SK-N-SH (cell line): ENCODE data around the gene SERP2. TPM values are rescaled to one million over a fixed set of nuclear protein-coding genes. Genes with fewer than 3 reads are reported as not detected.

Source experiments
- CTCF ChIA-PET: fragments of 300-600, 350-600 bp; formaldehyde crosslinking; extraction: SDS; loops from one replicate; lab custom pipeline; 2021; lab: Yijun Ruan, JAX
- POLR2A ChIA-PET: fragments of 350-600 bp; sonication (Branson Sonifier 250); formaldehyde crosslinking; extraction: SDS; loops from one replicate; lab custom pipeline; 2020; ENCODE audit warnings: antibody characterized with exemption, inconsistent platforms; lab: Yijun Ruan, JAX
- DNase-seq: peaks from one replicate; pipeline ENCODE4 v3.0.0; 2012
- H2AFZ ChIP-seq: fragments of 200-600 bp; sonication (generic); 2 replicates; pipeline ENCODE4 v1.8.1; 2016; ENCODE audit warnings: antibody characterized with exemption, mild to moderate bottlenecking, low read depth
- H3F3A ChIP-seq: fragments of 200-600 bp; sonication (generic); replicated peaks from 2 replicates; pipeline ENCODE3; 2016; ENCODE audit warnings: antibody characterized with exemption, mild to moderate bottlenecking; ENCODE audit not compliant: insufficient read depth
- H3K27ac ChIP-seq, 2 experiments: fragments of 200-500 bp in 1 of 2; fragments of 200-600 bp in 1 of 2; sonication (Bioruptor generic) in 1 of 2; sonication (generic), shearing (Covaris generic) in 1 of 2; 2 replicates each; pipeline versions ENCODE4 v1.5.1 to v1.6.1; 2014 to 2016; ENCODE audit warnings: low read depth in 2 of 2, inconsistent platforms in 1 of 2, low read length in 1 of 2, mild to moderate bottlenecking in 1 of 2, mixed read lengths in 1 of 2
- H3K27me3 ChIP-seq: fragments of 200-600 bp; sonication (generic), shearing (Covaris generic); 2 replicates; pipeline ENCODE4 v1.6.1; 2016; ENCODE audit warnings: mixed run types; ENCODE audit not compliant: insufficient read depth
- H3K36me3 ChIP-seq, 2 experiments: fragments of 200-500 bp in 1 of 2; fragments of 200-600 bp in 1 of 2; sonication (Bioruptor generic) in 1 of 2; sonication (generic) in 1 of 2; replicated peaks in 1 of 2; 2 replicates each; pipeline versions ENCODE3 to v1.5.1; 2014 to 2016; ENCODE audit warnings: low read length in 1 of 2, mild to moderate bottlenecking in 1 of 2; ENCODE audit not compliant: insufficient read depth in 2 of 2, control insufficient read depth in 1 of 2
- H3K4me1 ChIP-seq, 2 experiments: fragments of 200-500 bp in 1 of 2; fragments of 200-600 bp in 1 of 2; sonication (Bioruptor generic) in 1 of 2; sonication (generic), shearing (Covaris generic) in 1 of 2; 2 replicates each; pipeline versions ENCODE4 v1.5.1 to v1.6.1; 2014 to 2016; ENCODE audit warnings: low read depth in 1 of 2, low read length in 1 of 2, mixed run types in 1 of 2; ENCODE audit not compliant: insufficient read depth in 2 of 2, control insufficient read depth in 1 of 2
- H3K4me2 ChIP-seq: fragments of 200-600 bp; sonication (generic), shearing (Covaris generic); 2 replicates; pipeline ENCODE4 v1.6.1; 2017; ENCODE audit warnings: mixed run types
- H3K4me3 ChIP-seq, 2 experiments: fragments of 200-500 bp in 1 of 2; fragments of 200-600 bp in 1 of 2; sonication (Bioruptor generic) in 1 of 2; sonication (generic), shearing (Covaris generic) in 1 of 2; 2 replicates each; pipeline versions ENCODE4 v1.5.1 to v1.8.1; 2014 to 2016; ENCODE audit warnings: low read depth in 2 of 2, inconsistent platforms in 1 of 2, low read length in 1 of 2, mild to moderate bottlenecking in 1 of 2, mixed read lengths in 1 of 2, moderate library complexity in 1 of 2
- H3K79me2 ChIP-seq: fragments of 200-600 bp; sonication (generic); 2 replicates; pipeline ENCODE4 v1.8.1; 2017; ENCODE audit warnings: mild to moderate bottlenecking; ENCODE audit not compliant: insufficient read depth
- H3K9ac ChIP-seq: fragments of 200-600 bp; sonication (generic); 2 replicates; pipeline ENCODE4 v1.6.1; 2017; ENCODE audit warnings: mixed run types
- H3K9me2 ChIP-seq: fragments of 200-600 bp; sonication (generic); 2 replicates; pipeline ENCODE4 v1.6.1; 2017; ENCODE audit warnings: mixed run types
- H3K9me3 ChIP-seq: fragments of 200-600 bp; sonication (generic); 2 replicates; pipeline ENCODE4 v1.6.1; 2017; ENCODE audit warnings: mixed run types, mild to moderate bottlenecking, moderate library complexity
- H4K20me1 ChIP-seq: fragments of 200-600 bp; sonication (generic); 2 replicates; pipeline ENCODE4 v1.6.1; 2017; ENCODE audit warnings: mild to moderate bottlenecking, mixed run types; ENCODE audit not compliant: insufficient read depth
- CHD2 ChIP-seq: fragments of 150-350 bp; IDR thresholded peaks from 2 replicates; pipeline ENCODE4 v1.6.1; 2018; ENCODE audit warnings: low read length; ENCODE audit not compliant: partially characterized antibody
- FOSL2 ChIP-seq: IDR thresholded peaks from 2 replicates; pipeline ENCODE4 v1.4.0; 2012; ENCODE audit warnings: low read depth, mild to moderate bottlenecking, moderate library complexity, borderline replicate concordance
- FOXJ3 ChIP-seq: sonication (generic); formaldehyde crosslinking; IDR thresholded peaks from 2 replicates; pipeline ENCODE4 v1.5.1; 2020; ENCODE audit warnings: mild to moderate bottlenecking, missing genetic modification reagents
- GABPA ChIP-seq: IDR thresholded peaks from 2 replicates; pipeline ENCODE4 v1.4.0; 2012; ENCODE audit warnings: low read depth, mild to moderate bottlenecking
- IRF3 ChIP-seq: fragments of 150-350 bp; IDR thresholded peaks from 2 replicates; pipeline ENCODE4 v1.6.1; 2016; ENCODE audit warnings: mild to moderate bottlenecking, low read depth, low read length
- MEF2A ChIP-seq: IDR thresholded peaks from 2 replicates; pipeline ENCODE4 v1.4.0; 2012; ENCODE audit warnings: low read depth, borderline replicate concordance
- MXI1 ChIP-seq: IDR thresholded peaks from 2 replicates; pipeline ENCODE4 v1.6.1; 2012; ENCODE audit warnings: mild to moderate bottlenecking, low read depth, low read length, improper control_type of control experiment
- RAD21 ChIP-seq: IDR thresholded peaks from 2 replicates; pipeline ENCODE4 v1.6.1; 2012; ENCODE audit warnings: mild to moderate bottlenecking, low read length
- SMC3 ChIP-seq: IDR thresholded peaks from 2 replicates; pipeline ENCODE4 v1.6.1; 2012; ENCODE audit warnings: low read depth, low read length, improper control_type of control experiment
- TAF1 ChIP-seq: IDR thresholded peaks from 2 replicates; pipeline ENCODE4 v1.6.1; 2012; ENCODE audit warnings: low read depth, mild to moderate bottlenecking, low read length, moderate library complexity, borderline replicate concordance
- TCF12 ChIP-seq: IDR thresholded peaks from 2 replicates; pipeline ENCODE4 v1.4.0; 2012
- TEAD4 ChIP-seq: IDR thresholded peaks from 2 replicates; pipeline ENCODE4 v1.4.0; 2012; ENCODE audit warnings: mild to moderate bottlenecking, borderline replicate concordance; ENCODE audit not compliant: insufficient read depth
- YY1 ChIP-seq: IDR thresholded peaks from 2 replicates; pipeline ENCODE4 v1.4.0; 2012; ENCODE audit warnings: low read depth, mild to moderate bottlenecking
- WGBS: methylation state at CpG from one replicate; pipeline ENCODE4 v1.1.6; 2017; ENCODE audit warnings: low lambda C conversion rate; 5-methylcytosine and 5-hydroxymethylcytosine counted together
- polyA plus RNA-seq, 3 experiments: library from polyadenylated mRNA; depleted of rRNA; stranded (reverse); fragments of >200 nt; gene quantifications; 2 replicates each; pipeline ENCODE4 v1.2.3, GENCODE V29; 2012
- TF ChIP-seq, protein P1 (sequence below): fragments of 150-350 bp; IDR thresholded peaks from 2 replicates; pipeline ENCODE4 v1.6.1; 2017; ENCODE audit warnings: antibody characterized with exemption, low read length, low read depth, borderline replicate concordance
- TF ChIP-seq, protein P2 (sequence below): IDR thresholded peaks from 2 replicates; pipeline ENCODE4 v1.4.0; 2012; ENCODE audit warnings: low read depth, borderline replicate concordance
- TF ChIP-seq, protein P3 (sequence below): IDR thresholded peaks from 2 replicates; pipeline ENCODE4 v1.4.0; 2012; ENCODE audit warnings: low read depth
- TF ChIP-seq, protein P4 (sequence below): IDR thresholded peaks from 2 replicates; pipeline ENCODE4 v1.6.1; 2012; ENCODE audit warnings: mild to moderate bottlenecking, low read depth, low read length, moderate library complexity

Gene SERP2
- polyA plus RNA-seq, 1 of the 3 experiments (the other 2 are of a cell fraction), result 4.9 TPM

- WGBS, result 82% methylated on average over 4 of the region's 4 CpGs
These were observed 36.0 kb upstream of the SERP2 start for GRCh38 chr13:44337581-44337980.

DNA sequence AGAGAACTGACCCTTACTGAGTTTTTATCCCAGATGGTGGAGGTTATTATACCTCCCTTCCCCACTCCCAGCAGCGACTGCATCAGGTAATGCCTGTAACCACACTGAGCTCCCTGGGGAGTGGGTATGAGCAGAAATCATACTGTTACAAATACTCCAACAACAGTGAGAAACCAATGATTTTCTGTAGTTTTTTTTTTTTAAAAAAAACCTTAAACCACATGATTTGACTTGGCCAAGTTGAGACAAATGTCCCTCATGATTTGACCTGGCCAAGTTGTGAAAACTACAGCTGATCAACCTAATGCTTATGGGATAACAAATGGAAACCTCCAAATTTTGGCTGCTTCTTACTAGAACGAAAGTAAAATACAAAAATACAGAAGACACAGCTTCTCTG lies 33.1 kb upstream of the SERP2 start:
- CTCF ChIA-PET, result no interaction called here
- TF ChIP-seq YY1, result no peak
- no peak for TF ChIP-seq MXI1
- TF ChIP-seq MEF2A, result no peak
- no peak for TF ChIP-seq TAF1
- TF ChIP-seq TEAD4, result no peak
- TF ChIP-seq FOXJ3 (CRISPR knock-in tag), result no peak
- no peak for TF ChIP-seq SMC3
- TF ChIP-seq, protein P1, sequence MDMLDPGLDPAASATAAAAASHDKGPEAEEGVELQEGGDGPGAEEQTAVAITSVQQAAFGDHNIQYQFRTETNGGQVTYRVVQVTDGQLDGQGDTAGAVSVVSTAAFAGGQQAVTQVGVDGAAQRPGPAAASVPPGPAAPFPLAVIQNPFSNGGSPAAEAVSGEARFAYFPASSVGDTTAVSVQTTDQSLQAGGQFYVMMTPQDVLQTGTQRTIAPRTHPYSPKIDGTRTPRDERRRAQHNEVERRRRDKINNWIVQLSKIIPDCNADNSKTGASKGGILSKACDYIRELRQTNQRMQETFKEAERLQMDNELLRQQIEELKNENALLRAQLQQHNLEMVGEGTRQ, result no peak
- TF ChIP-seq RAD21, result no peak
- TF ChIP-seq, protein P2, sequence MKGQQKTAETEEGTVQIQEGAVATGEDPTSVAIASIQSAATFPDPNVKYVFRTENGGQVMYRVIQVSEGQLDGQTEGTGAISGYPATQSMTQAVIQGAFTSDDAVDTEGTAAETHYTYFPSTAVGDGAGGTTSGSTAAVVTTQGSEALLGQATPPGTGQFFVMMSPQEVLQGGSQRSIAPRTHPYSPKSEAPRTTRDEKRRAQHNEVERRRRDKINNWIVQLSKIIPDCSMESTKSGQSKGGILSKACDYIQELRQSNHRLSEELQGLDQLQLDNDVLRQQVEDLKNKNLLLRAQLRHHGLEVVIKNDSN, result no peak
- TF ChIP-seq CHD2, result no peak
- TF ChIP-seq, protein P3, sequence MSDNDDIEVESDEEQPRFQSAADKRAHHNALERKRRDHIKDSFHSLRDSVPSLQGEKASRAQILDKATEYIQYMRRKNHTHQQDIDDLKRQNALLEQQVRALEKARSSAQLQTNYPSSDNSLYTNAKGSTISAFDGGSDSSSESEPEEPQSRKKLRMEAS, result no peak
- TF ChIP-seq FOSL2, result no peak
- TF ChIP-seq TCF12, result no peak
- Histone ChIP-seq H3K79me2 (no peaks in the 10 kb centered on the region), H3K9me2 (no peaks in the 10 kb centered on the region), H3K36me3 (no peaks in the 10 kb centered on the region), H3K9ac (no peak overlapping the region), H3F3A (no peaks in the 10 kb centered on the region), H3K27me3 (no peaks in the 10 kb centered on the region), H4K20me1 (no peaks in the 10 kb centered on the region), H3K4me2 (no peak overlapping the region), H2AFZ (no peak overlapping the region), H3K9me3 (no peaks in the 10 kb centered on the region), H3K27ac (no peak overlapping the region), H3K4me1 (peaks cover 0 to under 1% of the 10 kb centered on the region in 2 experiments; a peak in 1 of 4 replicates), H3K4me3 (no peak overlapping the region)
- POLR2A ChIA-PET, result no interaction called here
- WGBS, result 46% methylated on average over 2 of the region's 2 CpGs
- DNase-seq, result no peak

More at GRCh38 chr13:44337581-44337980, 36.0 kb upstream of the SERP2 start:
- Histone ChIP-seq H3F3A (peaks cover 4% of the 10 kb centered on the region), H3K27ac (no peak overlapping the region)
- TF ChIP-seq MEF2A (no peak), CHD2 (no peak), GABPA (no peak), IRF3 (no peak)
- TF ChIP-seq, protein P4, sequence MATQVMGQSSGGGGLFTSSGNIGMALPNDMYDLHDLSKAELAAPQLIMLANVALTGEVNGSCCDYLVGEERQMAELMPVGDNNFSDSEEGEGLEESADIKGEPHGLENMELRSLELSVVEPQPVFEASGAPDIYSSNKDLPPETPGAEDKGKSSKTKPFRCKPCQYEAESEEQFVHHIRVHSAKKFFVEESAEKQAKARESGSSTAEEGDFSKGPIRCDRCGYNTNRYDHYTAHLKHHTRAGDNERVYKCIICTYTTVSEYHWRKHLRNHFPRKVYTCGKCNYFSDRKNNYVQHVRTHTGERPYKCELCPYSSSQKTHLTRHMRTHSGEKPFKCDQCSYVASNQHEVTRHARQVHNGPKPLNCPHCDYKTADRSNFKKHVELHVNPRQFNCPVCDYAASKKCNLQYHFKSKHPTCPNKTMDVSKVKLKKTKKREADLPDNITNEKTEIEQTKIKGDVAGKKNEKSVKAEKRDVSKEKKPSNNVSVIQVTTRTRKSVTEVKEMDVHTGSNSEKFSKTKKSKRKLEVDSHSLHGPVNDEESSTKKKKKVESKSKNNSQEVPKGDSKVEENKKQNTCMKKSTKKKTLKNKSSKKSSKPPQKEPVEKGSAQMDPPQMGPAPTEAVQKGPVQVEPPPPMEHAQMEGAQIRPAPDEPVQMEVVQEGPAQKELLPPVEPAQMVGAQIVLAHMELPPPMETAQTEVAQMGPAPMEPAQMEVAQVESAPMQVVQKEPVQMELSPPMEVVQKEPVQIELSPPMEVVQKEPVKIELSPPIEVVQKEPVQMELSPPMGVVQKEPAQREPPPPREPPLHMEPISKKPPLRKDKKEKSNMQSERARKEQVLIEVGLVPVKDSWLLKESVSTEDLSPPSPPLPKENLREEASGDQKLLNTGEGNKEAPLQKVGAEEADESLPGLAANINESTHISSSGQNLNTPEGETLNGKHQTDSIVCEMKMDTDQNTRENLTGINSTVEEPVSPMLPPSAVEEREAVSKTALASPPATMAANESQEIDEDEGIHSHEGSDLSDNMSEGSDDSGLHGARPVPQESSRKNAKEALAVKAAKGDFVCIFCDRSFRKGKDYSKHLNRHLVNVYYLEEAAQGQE, result no peak
- TF ChIP-seq, all 33 proteins: peak for 0
- H3K4me2 ChIP-seq, result no peak overlapping the region
- no peaks in the 10 kb centered on the region for H4K20me1 ChIP-seq
- peaks cover 8 to 13% of the 10 kb centered on the region in 2 experiments; a peak in 3 of 4 replicates for H3K4me1 ChIP-seq
- no peaks in the 10 kb centered on the region for H3K36me3 ChIP-seq
- no peaks in the 10 kb centered on the region for H3K9me2 ChIP-seq
- H3K9me3 ChIP-seq, result no peaks in the 10 kb centered on the region
- H3K4me3 ChIP-seq, result no peak overlapping the region
- H3K79me2 ChIP-seq, result no peaks in the 10 kb centered on the region
- H3K9ac ChIP-seq, result no peak overlapping the region
- CTCF ChIA-PET, result interaction anchor here (1.4 kb wide), 1 partner anchor 10 kb away, joined by 3 read pairs; no protein-coding TSS in a partner anchor
- H3K27me3 ChIP-seq, result no peaks in the 10 kb centered on the region
- H2AFZ ChIP-seq, result no peak overlapping the region
- no peak for DNase-seq
- POLR2A ChIA-PET, result no interaction called here
